T-helper 1 cell (primary cell): Measurements from ENCODE around the gene STK4.
A peak's percentile ranks its signal among the peaks of the same experiment; 100 is the strongest.
"Not testable (repeated sequence)": the region's sequence is repeated elsewhere in the genome, so short reads cannot be mapped to it uniquely, and the experiment has no call there.

Experiments
- DNase-seq, 5 donors: peaks; one replicate each; pipeline ENCODE4 v3.0.0-alpha.2; 2012 to 2020

The STK4 gene

DNA sequence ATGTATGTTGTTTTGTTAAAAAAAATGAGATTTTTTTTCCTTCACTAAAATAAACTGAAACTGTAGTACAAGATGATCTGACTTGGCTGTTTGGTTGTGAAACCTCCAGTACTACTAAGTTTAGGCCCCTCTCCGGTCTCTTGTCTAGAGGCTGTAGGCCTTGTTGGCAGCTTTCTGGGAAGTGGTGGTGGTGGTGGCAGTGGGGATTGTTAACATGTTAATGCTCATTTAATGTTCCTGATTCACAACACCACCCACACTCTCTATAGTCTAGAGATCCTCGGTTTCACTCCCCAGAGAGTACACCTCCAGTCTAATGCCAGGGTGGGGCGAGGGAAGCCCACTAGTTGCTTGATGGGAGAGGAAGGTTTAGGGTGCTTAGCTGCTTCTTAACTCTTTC lies 24.1 kb downstream of the STK4 start:
- DNase-seq: peak in 1 of 5 donors; percentile 63

DNA sequence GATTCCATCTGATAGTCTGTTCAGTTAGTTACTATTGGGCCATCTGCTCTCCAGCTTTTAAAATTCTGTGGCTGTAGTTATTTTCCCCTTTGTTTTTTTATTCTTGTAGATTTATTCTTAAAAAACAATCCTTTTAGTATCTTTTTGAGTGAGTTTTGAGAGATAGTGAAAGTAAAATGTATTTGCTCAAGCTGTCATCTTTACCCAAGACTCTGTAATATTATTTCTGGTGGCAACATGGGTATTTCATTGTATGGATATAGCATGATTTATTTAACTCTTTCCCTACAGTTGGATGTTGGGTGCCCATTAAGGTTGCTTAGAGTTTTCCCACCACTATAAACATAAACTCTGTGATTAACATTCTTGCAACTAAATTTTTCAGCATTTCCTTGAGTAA lies 24.6 kb downstream of the STK4 start:
- no peak for DNase-seq

DNA sequence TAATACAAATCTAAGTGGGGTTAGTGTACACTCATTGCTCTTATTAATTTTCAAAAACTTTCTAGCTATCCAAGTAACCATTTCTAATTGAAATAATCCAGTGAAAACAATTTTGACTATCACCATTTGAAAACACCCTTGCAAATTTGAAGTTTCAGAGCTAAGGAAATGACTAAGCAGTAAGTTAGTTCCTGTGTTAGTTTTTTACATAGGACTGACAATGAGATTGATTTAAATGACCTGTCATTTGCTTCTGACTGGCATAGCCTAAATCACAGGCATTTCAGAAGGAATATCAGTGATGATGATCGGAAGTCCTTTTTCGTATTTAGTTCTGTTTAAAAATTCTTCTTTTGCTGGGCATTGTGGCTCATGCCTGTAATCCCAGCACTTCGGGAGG lies 27.0 kb downstream of the STK4 start:
- peak in 1 of 5 donors; percentile 62 for DNase-seq

DNA sequence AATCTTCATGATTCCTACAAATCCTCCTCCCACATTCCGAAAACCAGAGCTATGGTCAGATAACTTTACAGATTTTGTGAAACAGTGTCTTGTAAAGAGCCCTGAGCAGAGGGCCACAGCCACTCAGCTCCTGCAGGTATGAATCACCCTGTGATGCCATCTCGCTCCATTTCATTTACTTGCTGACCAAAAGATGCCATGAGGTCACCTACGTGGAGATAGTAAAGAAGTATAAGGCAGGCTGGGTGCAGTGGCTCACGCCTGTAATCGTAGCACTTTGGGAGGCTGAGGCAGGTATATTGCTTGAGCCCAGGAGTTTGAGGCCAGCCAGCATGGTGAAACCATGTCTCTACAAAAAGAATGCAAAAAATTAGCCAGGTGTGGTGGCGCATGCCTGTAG lies 30.9 kb downstream of the STK4 start:
- DNase-seq: no peak

DNA sequence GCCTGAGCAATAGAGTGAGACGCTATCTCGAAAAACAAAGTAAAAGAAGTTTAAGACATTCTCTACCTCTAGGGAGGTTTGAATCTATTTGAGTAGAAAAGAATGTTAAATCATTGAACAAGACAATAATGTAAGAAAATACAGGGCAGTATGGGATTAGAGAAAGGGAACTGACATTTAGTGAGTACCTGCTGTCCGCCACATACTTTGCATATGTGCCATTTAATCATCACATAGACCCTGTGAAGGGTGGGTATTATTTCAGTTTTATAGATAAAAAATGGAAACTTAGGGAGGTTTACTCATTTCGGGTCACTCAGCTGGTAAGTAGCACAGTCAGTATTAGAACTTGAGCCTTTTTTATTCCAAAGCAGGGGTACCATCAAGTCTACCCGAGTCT lies 31.4 kb downstream of the STK4 start:
- no peak for DNase-seq

DNA sequence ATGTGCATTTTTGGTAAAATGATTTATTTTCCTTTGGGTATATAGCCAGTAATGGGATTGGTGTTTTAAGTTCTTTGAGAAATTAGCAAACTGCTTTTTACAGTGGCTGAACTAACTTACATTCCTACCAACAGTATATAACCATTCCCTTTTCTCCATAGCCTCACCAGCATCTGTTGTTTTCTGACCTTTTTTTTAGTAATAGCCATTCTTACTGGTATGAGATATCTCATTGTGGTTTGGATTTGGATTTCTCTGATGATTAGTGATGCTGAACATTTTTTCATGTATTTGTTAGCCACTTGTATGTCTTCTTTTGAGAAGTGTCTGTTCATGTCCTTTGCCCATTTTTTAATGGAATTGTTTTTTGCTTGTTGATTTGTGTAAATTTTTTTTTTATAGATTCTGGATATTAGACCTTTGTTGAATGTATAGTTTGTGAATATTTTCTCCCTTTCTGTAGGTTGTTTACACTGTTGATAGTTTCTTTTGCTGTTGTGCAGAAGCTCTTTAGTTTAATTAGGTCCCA lies 42.3 kb downstream of the STK4 start:
- no peak for DNase-seq

DNA sequence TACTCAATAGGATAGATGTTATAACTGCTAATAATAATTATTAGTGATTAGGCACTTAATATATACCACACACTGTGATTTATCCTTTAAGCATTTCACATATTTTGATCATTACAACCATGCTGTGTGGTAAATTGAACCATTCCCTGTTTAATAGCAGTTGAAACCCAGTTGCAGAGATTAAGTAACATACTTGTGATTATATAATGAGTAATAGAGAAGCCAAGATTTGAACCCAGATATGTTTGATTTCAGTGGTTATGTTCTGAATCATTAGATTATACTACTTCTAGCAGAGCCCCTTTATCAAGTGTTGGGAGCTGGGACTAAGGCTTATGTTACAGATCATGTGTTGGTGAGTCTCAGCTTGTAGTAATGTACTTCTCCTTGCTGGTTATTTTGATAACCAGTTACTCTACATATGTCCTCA lies 44.1 kb downstream of the STK4 start:
- no peak for DNase-seq

DNA sequence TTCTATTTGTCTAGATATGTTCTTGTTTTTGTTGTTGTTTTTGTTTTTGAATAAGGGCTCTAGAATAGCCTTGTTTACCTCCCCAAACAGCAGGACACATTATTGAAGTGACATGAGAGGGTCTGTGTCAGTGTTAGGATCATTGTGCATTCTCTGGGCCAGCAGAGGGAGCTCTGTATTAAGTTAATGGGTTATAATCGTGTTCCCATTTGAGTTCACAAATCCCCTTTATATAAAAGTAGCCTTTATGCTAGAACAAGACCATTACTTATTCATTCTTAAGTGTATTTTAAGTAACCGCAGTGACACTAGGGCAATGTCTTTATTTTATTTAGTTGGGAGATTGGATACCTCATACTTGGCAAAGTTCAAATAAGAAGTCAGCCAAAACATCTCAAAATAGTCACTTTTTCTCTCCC lies 44.8 kb downstream of the STK4 start:
- peak in 3 of 5 donors; percentile 15 to 41 (median 31) for DNase-seq

DNA sequence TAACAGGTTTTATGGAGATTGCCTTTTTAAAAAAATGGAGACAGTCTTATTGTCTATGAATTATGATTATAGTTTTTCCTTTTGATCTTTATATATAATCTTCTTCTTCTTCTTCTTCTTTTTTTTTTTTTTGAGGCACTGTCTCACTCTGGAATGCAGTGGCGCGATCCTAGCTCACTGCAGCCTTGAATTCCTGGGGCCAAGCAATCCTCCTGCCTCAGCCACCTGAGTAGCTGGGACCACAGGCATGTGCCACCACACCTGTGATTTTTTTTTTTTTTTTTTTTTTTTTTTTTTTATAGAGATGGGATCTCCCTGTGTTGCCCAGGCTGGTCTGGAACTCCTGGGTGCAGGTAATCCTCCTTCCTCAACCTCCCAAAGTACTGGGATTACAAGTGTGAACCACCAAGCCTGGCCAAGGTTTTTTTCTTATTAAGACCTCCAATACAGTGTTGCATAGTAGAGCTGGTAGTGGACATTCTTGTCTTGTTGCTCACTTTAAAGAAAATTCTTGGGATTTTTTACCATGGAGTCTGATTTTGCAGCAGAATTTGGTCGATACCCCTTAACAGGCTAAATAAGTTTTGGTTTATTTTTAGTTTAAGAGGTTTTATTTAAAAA lies 46.5 kb downstream of the STK4 start:
- no peak for DNase-seq

DNA sequence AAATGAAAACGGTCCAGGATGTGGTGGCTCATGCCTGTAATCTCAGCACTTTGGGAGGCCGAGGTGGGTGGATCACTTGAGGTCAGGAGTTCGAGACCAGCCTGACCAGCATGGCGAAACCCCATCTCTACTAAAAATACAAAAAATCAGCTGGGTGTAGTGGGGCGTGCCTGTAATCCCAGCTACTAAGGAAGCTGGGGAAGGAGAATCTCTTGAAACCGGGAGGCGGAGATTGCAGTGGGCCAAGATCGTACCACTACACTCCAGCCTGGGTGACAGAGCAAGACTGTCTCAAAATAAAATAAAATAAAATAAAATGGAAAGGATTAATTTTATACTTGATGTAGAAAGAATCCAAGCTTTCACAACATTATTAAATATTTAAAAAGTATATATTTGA lies 47.8 kb downstream of the STK4 start:
- DNase-seq: not testable (repeated sequence)

DNA sequence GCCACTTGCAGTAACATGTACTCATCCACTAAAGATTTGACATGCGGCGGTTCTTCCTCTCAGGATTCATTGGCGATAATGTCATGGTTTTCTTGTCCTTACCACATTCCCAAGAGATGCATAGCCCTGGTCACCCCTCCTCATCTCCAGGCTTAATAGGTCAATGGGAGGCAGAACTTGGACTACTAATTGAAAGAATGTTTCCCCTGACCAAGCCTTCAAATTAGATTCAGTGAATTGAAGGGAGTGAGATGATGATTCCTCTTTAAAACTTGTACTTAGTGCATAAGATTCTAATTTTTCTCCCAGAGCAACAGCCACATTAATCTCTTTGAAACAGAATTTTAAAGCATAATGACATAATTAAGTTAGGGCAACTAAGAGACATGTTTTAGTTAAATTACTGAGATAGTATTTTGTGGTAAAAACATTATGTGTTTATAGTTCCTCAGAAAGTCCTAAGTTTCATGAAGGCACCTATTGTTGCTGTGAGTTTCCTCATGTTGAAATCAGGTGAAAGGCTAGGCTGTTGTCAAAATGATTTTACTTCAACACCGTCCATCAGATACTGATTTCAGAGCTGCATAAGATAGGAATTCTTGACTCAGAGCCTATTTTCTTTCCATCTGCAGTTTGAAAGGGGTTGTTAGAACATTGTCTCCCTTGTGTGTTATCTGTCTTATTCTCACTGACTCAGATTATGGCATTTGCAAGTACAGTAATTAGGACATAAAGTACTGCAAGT lies 48.5 kb downstream of the STK4 start:
- DNase-seq: no peak

DNA sequence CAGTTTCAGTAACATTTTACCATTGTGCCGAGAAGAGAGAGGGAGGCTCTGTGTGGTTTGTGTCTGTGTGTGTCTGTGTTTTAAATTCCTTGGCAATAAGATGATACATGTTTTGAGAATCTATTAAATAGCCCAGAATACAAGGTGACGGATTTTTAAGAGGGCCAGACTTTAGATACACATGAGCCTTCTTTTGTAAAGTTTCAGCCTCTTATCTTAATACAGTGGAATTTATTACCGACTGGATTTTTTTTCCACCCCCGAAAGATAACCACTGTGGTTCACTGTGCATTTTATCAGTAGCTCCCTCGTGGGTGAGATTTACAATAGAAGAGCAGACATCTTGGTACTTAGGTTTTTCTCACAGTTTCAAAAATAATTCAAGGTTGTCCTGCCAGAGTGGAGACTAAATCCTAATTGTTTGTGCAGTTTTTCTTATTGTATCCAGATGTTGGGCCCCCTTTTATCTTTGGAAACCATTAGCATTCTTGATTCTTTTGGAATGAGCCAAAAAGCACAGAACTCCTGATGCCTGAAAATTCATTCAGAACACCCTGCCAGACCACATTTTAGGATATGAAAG lies 49.9 kb downstream of the STK4 start:
- DNase-seq: no peak

DNA sequence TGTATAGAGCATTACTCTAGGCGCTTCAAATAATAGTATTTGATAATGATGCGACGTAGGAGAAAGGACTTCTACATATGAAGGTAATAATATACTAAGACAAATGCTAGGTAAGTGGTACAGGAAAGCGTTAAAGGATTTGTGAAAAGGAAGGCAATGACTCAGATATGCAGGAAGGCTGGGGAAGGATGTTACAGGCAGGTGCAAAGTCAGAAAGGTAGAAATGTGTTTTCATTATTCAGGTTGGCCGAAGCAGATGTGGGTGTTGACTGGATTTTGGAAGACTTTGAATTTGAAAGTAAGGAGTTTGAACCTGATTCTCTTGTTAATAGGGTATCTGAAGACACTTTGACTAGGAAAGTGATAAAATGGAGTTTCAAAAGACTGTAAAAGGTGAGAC lies 51.0 kb downstream of the STK4 start:
- DNase-seq: no peak

DNA sequence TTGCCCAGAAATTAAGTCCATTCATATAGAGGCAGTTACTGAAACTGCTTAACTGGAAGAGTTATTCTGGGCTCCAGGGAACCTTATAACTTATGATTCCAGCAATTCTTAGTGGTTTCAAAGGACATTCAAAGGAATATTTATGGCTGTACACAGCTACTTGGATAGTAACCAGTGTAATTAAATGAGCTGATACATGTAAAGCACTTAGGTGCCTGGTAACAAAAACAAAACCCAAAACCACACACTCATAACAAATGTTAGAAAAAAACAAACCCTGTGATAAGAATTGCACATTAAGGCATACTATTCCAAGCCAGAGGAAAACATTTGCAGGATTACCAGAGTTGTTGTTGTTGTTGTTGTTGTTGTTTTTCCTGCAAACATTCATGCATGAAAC lies 51.5 kb downstream of the STK4 start:
- no peak for DNase-seq

DNA sequence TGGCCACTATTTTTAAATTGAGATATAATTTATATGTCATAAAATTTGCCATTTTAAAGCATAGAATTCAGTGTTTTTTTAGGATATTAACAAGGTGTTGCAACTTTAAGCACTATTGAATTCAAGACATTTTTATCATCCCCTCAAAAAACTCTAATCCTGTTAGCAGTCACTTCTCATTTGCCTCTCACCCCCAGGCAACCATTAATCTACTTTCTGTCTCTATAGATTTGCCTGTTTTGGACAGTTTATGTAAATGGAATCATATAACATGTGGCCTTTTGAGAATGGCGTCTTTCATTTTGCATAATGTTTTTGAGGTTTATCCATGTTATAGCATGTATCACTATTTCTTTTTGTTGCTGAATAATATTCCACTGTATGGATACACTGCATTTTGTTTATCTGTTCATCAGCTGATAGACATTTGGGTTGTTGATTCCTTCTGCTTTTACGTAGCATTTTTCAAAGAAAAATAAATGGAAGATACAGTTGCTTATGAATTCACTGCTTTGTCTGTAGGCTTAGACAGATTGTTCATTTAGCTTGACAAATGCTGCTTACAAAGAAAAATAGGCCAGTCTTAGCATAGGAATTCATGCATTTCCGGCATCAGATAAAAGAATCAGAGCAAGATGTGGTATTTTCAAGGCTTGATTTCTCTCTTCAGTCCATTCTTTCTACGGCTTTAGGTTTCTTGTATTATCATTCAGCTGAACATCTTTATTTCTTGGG lies 52.9 kb downstream of the STK4 start:
- no peak for DNase-seq

DNA sequence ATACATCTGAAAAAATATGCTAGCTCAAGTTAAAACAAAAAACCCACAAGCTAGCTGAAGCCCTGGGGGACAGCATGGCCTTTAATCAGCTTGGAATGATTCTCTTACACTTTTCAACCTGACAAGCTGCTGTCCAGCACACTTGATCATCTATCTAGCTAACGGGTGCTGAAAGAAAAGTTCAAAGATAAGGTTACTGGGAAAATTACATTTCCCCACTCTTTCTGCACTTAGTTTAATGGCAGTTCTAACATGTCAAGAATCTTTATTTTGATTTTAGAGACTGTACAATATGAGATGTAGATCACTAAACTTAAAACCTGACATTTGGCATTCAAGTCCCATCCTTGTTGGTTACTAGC lies 53.4 kb downstream of the STK4 start:
- no peak for DNase-seq

DNA sequence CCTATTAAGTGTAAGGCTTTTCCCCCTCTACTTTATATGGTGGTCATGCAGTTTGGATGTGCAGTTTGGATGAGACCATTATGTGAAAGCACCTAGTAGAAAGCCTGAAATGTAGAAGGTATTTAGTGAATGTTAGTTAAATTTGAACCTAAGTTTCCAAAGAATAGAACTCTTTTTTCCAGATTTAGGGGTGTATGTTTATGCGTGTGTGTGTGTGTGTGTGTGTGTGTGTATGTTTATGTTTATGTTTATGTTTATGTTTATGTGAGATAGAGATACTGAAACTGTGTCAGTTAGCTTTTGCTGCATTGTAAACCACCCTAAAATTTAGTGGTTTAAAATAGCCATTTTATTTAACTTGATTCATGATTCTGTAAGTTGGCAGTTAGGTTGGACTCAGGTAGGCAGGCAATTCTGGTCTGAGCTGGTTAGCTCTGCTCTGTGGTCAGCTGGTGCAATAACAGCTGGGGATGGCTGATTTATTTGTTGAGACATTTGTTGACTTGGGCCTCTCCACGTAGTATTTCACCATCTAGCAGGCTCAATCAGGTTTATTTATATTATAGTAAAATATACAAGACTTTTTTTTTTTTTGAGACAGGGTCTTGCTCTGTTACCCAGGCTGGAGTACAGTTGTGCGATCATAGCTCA lies 54.0 kb downstream of the STK4 start:
- no peak for DNase-seq

DNA sequence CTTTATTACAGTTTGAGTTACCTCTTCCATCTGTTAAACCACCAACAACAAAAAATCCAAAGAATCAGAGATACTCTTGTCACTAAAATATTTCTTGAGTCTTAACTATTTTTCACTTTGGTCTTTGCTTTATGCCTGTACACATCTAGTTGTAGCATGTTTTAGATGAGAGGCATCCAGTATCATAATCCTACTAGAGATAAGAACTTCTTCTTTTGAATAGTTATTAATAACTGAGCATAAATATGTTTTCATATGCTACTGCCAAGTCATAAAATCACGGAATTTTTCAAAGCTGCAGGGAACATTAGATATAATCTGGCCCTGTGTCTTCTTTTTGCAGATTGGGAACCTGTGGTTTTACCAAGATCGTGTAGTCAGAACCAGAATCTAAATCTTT lies 55.3 kb downstream of the STK4 start:
- no peak for DNase-seq

DNA sequence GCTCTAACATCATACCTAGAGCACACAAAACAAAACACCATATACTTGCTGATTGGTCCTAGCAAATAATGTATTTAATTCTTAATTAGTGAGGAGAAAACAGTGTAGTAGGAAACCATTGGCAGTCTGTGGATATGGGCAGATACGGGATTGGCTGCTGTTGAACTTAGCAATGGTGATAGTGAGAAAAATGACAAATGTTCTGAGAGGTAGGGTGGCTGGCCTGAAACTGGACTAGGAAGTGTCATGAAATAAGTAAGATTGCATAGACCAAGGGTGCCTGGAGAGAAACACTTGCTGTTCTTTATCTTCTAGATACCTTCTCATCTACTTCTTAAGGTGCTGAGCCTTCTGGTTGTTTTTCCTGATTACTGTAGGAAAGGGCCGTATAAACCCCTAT lies 56.8 kb downstream of the STK4 start:
- DNase-seq: not testable (repeated sequence)

DNA sequence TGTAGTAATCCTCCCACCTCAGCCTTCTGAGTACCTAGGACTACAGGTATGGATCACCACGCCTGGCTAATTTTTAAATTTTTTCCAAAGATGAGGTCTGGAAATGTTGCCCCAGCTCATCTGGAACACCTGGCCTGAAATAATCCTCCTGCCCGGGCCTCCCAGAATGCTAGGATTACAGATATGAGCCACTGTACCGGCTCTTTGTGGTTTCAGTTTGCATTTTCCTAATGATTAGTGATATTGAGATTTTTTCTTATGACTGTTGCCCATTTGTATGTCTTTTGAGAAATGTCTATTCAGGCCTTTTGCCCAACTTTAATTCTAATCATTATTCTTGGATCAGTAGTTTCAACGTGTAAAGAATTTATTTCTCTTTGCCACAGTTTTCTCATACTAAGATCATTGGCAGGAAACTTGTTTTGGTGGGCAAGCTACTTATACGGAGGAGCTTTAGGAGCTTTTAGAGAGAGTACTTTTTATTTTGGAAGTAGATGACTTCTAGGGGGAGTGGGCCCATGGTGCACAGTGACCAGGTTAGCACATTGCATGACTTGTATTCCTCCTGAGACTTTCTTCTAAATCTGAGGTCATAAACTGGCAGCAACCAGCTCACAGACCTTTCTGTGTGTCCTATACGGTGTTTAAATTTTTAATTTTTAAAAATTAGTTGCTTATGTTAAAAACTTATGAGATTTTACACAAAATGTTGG lies 62.3 kb downstream of the STK4 start:
- DNase-seq: peak in 1 of 5 donors; percentile 29

DNA sequence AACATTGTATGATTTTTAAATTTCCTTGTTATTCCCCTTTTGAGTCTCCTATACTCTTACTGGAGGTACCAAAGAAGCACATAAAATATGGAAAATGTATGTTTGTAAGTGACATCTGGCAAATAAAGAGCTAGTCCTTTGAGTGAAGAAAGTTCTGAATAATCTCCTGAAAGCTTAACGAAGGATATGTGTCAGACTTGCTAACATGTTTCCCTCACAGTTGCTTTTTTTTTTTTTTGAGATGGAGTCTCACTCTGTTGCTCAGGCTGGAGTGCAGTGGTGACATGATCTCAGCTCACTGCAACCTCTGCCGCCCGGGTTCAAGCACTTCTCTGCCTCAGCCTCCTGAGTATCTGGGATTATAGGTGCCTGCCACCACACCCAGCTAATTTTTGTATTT lies 63.6 kb downstream of the STK4 start:
- DNase-seq: no peak

DNA sequence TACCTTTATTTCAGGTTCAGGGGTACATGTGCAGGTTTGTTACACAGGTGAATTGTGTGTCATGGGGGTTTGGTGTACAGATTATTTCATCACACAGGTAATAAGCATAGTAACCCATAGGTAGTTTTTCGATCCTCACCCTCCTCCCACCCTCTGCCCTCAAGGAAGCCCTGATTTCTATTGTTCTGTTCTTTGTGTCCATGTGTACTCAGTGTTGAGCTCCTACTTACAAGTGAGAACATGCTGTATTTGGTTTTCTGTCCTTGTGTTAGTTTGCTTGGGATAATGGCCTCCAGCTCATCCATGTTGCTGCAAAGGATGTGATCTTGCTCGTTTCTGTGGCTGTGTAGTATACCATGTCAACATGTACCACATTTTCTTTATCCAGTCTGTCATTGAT lies 66.0 kb downstream of the STK4 start:
- DNase-seq: no peak
